ENCODE data around the gene IGFBP6.

The IGFBP6 gene

DNA sequence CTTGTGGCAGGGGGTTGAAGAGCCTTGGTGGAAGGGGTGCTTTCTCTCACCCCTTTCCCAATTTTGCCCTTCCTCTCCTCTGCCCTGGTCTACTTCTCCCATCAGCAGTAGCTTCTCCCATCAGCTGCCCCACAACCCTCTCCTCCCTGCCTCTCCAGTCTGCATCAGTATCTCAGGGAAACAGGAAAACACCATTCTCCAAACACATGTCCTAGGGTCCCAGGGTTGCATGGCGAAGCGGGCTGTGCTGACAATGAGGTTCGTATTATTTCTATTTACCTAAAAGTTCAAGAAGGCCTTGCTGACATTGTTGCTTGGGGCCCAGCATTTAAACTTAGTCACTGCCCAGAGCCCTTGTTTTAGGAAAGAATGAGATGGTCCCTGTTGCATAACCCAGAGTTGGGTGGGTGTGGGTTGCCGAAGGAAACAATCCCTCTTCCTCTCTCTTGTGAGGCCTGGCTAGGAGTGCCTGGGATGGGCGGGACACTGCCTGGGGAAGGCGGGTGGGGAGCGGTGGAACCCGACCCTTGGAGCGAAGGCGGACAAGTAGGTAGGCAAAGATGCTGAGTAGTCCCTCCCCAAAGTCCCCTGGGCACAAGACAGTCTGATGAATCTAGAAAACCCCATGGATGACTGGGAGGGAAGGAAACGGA, 1.3 kb upstream of the IGFBP6 start:
- H3K27ac ChIP-seq, result peak overlapping the region; percentile 94 to 97
- no peaks in the 10 kb centered on the region for H3K9me3 ChIP-seq
- intact Hi-C loops (cut with DNase I; ENCODE audit: low total_unique reads), result no loop called here
- H3K27me3 ChIP-seq, result no peaks in the 10 kb centered on the region
- no peak for TF ChIP-seq CTCF (IDR thresholded peaks at IDR 0.05)
- peak overlapping the region; percentile 80 to 83 for H3K4me3 ChIP-seq
- DNase-seq, result peak; percentile 94
- peaks cover 9 to 10% (median 10%) of the 10 kb centered on the region in 3 donors for H3K36me3 ChIP-seq
- H3K4me1 ChIP-seq, result peaks cover 0 to 50% (median 25%) of the 10 kb centered on the region in 4 donors

GRCh38 chr12:53096759-53097158, 708 bp upstream of the IGFBP6 start:
- TF ChIP-seq CTCF (IDR thresholded peaks at IDR 0.05), result no peak
- peak overlapping the region; percentile 94 to 97 for H3K27ac ChIP-seq
- peak overlapping the region; percentile 80 to 83 for H3K4me3 ChIP-seq
- no peaks in the 10 kb centered on the region for H3K9me3 ChIP-seq
- peaks cover 13 to 15% (median 15%) of the 10 kb centered on the region in 3 donors for H3K36me3 ChIP-seq
- no peaks in the 10 kb centered on the region for H3K27me3 ChIP-seq
- intact Hi-C loops (cut with DNase I; ENCODE audit: low total_unique reads), result no loop called here
- peak in 1 of 2 donors; percentile 67 for DNase-seq
- peaks cover 0 to 50% (median 25%) of the 10 kb centered on the region in 4 donors for H3K4me1 ChIP-seq

GRCh38 chr12:53097207-53097563, 282 bp upstream of the IGFBP6 start:
- Histone ChIP-seq H3K27ac (peak overlapping the region; percentile 94 to 97), H3K27me3 (no peaks in the 10 kb centered on the region), H3K4me1 (peaks cover 0 to 50% (median 25%) of the 10 kb centered on the region in 4 donors), H3K36me3 (peaks cover 18 to 19% (median 19%) of the 10 kb centered on the region in 3 donors), H3K4me3 (peak overlapping the region; percentile 80 to 83), H3K9me3 (no peaks in the 10 kb centered on the region)
- no peak for TF ChIP-seq CTCF (IDR thresholded peaks at IDR 0.05)
- peak in 1 of 2 donors; percentile 72 for DNase-seq
- intact Hi-C loops (cut with DNase I; ENCODE audit: low total_unique reads), result no loop called here

DNA sequence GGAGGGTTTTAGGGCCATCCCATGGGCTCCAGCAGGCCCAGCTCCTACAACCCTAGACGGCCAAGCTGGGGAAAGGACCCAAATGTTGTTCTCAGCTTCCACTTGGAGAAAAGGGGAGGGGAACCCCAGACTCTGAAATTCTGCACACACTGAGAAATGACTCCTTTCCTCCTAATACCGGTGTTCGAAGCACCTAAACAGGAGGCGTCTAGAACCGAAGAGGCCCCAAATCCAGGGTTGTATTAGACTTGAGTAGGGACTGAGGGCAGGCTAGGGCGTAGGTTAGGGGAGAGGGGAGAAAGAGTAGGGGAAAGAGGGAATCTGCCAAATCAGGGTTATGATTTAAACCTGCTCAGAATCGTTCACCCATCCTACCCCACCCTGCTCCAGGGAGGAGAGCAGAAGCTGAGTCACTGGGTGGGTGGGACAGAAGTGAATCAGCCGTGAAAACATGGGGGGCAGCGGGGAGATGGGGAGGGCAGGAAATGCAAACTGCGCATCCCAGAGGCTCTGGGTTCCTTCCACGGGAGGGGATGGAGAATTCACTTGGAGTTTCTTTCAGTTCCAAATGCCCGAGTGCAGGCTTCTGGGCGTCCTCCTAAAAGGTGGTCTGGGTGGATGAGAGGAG, 1.0 kb downstream of the IGFBP6 start:
- peak overlapping the region; percentile 94 to 97 for H3K27ac ChIP-seq
- no peaks in the 10 kb centered on the region for H3K9me3 ChIP-seq
- no peak for TF ChIP-seq CTCF (IDR thresholded peaks at IDR 0.05)
- peak; percentile 80 to 85 for DNase-seq
- H3K27me3 ChIP-seq, result no peaks in the 10 kb centered on the region
- H3K4me3 ChIP-seq, result peak overlapping the region; percentile 80 to 83
- H3K4me1 ChIP-seq, result peaks cover 0 to 50% (median 25%) of the 10 kb centered on the region in 4 donors
- H3K36me3 ChIP-seq, result peaks cover 20 to 23% (median 22%) of the 10 kb centered on the region in 3 donors
- intact Hi-C loops (cut with DNase I; ENCODE audit: low total_unique reads), result loop anchor here (2.0 kb wide), 2 partner anchors 32 to 60 kb away; no protein-coding TSS in a partner anchor

DNA sequence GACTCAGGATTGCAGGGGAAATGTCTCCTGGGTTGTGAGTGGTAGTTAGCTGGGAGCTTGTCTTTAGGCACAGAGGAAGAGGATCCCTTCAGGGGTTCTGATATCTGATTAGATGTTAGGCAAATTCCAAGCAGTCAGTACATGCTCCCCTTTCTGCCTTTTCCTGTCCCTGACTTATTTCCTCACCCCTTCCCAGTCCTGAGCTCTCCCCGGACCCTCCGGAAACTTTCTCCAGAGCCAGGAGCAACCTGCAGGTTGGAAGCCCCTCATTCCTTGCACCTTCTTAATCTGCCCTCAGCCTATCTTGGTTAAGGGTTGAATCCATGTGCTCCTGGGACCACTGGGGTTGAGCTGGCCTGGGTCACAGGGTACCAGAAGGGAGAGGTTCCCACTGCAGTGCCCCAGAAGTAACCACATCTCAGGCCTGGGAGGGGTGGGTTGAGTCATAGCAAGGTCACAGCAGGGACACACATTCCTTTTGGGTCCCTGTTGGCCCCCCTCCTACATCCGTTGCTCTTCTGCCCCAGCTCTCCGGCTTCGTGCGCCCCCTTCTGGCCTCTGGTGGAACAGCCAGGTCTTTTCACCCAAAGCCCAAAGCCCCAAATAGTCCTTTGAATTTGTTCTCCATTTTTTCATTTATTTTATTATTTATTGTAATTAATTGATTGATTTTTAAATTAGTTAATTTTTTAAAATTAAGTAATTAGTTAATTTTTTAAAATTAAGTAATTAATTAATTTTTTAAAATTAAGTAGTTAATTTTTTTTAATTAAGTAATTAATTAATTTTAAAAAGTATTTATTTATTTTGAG, 1.8 kb downstream of the IGFBP6 start:
- Histone ChIP-seq H3K27ac (peak overlapping the region; percentile 94 to 97), H3K4me1 (peaks cover 0 to 50% (median 25%) of the 10 kb centered on the region in 4 donors), H3K9me3 (no peaks in the 10 kb centered on the region), H3K4me3 (peak overlapping the region; percentile 80 to 83), H3K27me3 (no peaks in the 10 kb centered on the region), H3K36me3 (peaks cover 20 to 23% (median 22%) of the 10 kb centered on the region in 3 donors)
- peak; percentile 96 for DNase-seq
- intact Hi-C loops (cut with DNase I; ENCODE audit: low total_unique reads), result loop anchor here (2.0 kb wide), 2 partner anchors 32 to 60 kb away; no protein-coding TSS in a partner anchor
- TF ChIP-seq CTCF (IDR thresholded peaks at IDR 0.05), result peak; percentile 93 to 96
